Stimulated activated CD8-positive, alpha-beta memory T cell treated with anti-CD3 and anti-CD28 coated beads, Interleukin-4, amount 100 ng/mL, for 1 hour (primary cell): ENCODE measurements around the gene DIP2C.
"Not testable (repeated sequence)": the region's sequence is repeated elsewhere in the genome, so short reads cannot be mapped to it uniquely, and the experiment has no call there.

Experiments used
- DNase-seq, 2 donors: peaks; one replicate each; pipeline ENCODE4 v3.0.0-alpha.2; 2020; ENCODE audit warnings: low read depth in 2 of 2, low spot score in 1 of 2

DIP2C gene

DNA sequence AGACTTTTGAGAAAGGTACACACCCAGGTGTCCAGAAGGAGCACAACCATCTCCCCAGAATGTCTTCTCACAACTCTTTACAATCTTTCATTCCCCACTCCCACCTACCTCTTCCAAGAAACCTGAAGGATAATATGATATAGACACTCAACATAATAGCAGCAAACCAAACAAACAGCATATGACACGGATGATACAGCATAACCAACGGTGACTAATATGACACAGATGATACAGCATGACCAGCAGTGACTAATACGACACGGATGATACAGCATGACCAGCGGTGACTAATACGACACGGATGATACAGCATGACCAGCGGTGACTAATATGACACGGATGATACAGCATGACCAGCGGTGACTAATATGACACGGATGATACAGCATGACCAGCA is 264.7 kb downstream of the DIP2C start:
- DNase-seq = not testable (repeated sequence)

DNA sequence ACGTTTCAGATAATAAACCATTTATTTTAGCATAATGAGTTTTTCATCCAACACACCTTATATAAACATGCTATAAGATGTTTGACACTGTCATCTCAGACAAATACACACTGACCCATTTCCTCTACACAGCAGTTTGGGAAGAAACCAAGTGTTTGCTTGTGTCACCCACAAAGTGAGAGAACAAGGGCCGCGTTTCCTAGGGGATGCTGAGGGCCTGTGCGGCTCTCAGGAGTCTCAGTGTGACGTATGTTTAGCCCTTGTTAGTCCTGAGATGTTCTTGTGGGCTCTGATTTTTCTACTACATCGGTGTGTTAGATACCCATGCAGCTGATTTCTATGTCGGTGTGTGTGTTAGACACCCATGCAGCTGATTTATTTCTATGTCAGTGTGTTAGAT is 266.3 kb downstream of the DIP2C start:
- DNase-seq = no peak

DNA sequence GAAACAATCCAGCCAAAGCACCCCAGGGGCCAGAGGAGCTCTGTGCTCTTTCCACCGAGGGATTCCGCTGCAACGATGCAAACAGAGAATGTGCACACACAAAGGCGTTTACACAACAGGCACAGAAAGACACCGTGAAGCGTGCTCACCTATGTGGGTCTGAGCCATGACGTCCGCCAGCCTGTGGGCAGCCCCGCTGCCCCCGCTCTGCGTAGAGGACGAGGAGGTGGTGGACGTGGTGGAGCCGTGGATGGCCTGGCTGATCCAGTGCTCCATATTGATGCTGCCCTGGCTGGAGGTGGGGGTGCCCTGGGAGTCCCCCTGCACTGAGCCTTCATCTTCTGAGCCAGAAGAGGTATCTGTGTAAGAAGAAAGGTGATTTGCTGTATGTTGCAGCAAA is 266.8 kb downstream of the DIP2C start:
- no peak for DNase-seq

DNA sequence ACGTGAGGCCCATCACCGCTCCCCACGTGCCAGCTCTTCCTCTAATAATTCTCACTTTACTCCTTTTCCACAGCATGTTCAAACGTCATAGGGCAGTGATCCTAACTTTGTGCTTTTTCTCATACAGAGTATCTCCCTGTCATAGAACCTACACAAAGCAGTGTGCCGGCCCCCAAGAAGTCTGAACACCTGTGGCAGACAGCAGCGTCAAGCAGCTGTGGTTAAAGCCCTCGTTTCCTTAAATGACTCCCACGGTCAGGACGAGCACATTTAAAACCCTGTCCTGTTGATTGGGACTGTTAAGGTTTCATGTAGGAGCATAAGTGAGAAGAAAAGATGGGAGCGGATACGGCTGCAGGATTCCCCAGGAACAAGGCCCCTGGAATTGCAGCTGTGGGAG is 267.2 kb downstream of the DIP2C start:
- no peak for DNase-seq

DNA sequence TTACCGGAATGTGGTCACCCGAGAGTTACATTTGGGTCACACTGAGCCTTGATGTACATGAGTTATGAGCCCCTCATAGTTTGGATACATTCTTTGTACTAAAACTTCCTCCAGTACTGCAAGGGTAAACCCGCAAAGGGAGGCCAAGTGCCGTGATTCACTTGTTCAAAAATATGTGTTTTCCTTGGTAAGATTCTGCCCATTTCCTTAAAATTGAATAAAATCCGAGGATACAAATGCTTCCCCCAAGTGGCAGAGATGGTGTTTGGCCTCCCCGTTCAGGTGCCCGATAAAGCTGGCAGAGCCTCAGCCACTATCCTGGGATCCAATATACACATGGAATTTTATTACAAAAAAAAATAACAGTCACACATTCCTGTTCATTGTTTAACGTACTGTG is 268.3 kb downstream of the DIP2C start:
- DNase-seq = no peak

DNA sequence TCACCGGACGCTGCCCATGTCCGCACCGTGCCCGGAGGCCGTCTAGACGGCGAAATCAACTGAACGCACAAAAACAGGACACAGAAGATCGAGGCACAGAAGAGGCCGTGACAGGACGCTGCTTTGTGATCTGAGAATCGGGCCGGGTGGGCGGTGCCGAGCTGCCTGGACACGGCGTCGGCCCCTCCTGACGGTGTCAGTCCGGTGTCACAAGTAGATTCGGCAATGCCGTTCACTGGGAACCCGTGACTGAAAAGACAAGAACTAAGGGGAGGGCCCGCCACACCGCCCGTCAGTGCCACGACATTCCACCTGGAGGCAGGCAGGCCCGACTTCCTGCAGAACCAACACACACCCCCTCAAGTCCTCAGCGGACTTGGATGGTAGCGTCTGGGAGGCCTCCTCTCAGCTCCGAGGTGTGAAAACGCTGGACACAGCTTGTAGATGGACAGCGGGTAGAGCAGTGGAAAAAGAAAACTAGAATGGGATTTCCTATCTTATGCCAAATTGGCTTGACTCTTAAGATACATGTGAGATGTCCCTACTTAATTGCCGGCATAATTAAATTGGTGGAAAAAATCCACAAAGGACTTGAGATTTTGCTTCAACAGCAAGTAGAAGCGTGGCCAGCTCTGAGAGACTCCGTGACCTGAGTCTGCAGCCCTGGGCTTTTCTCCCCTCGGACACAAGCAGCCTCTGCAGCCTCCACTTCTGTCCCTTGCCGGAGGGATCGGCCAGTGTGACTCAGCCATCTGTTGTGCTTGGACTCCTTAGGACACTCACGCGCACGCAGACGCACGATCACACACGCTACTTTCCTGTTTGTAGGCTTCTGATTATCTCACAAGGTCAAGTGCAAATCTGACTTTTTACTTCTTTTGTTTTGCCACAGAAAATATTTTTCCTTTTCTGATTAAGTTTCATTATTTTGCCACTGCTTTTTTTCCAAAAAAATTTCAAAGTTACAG is 269.0 kb downstream of the DIP2C start:
- DNase-seq = no peak

DNA sequence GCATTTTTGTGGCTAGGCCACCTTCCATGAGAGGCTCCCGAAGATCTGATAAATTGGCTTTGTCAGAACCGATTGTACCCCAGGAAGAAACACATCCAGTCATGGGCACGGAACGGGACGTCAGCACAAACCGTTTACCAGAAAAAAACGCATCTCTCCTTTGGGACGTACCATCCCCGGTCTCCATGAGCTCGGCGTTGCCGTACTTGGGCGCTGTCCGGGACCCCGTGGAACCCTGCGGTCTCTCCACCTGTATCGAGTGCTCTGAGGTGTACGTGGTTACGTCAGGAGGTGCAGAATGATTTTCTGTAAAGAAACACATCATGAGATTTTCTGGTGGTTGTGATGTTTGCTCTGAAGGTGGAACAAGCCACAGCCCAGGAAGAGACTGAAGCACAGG is 270.6 kb downstream of the DIP2C start:
- DNase-seq = no peak

DNA sequence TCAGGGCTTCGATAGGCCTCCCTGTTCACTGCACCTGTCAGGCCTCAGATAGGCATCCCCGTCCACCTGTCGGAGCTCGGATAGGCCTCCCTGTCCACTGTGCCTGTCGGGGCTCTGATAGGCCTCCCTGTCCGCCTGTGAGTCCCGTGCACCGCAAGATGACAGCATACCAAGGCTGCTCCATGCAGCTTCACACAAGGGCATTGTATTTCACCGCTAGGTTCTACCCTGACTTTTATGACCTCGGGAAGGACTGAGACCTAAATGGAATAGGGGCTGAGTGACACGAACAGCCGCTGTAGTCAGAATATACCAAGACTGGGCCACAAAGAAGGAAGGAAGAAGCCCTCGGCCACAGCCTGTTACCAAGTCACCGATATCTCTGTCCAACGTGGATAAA is 271.2 kb downstream of the DIP2C start:
- DNase-seq = no peak

DNA sequence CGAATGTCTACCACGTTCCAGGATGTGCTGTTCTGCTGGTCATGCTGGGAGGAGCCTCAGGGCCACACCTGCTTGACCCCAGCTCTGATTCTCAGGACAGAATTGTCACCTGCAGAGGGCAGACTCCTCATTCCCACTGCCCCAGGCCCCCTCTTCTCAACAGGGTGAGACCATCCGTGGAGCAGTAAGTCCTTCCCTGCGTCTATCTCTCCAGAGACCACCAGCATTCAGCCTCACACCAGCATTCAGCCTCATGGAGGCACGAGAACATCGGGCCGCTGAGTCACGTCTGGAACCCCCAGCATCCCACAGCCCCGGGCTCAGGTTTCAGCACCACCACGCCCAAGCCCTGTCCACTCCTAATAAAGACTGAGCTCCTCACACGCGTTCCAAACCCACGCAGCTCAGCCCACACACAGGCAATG is 273.4 kb downstream of the DIP2C start:
- no peak for DNase-seq

DNA sequence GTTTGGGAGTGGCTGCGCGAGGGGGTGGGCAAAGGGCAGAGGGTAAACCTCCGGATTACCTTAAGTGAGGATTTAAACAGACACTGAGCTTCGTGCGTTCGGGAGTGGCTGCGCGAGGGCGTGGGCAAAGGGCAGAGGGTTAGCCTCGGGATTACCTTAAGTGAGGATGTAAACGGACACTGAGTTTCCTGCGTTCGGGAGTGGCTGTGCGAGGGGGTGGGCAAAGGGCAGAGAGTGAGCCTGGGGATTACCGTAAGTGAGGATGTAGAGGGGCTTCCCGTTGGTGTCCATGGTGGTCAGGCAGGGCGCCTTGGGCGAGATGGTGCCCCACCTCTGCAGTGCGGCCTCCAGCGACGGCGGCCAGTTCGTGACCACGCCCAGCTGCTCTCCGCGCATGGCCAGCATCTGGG is 275.8 kb downstream of the DIP2C start:
- DNase-seq = no peak

DNA sequence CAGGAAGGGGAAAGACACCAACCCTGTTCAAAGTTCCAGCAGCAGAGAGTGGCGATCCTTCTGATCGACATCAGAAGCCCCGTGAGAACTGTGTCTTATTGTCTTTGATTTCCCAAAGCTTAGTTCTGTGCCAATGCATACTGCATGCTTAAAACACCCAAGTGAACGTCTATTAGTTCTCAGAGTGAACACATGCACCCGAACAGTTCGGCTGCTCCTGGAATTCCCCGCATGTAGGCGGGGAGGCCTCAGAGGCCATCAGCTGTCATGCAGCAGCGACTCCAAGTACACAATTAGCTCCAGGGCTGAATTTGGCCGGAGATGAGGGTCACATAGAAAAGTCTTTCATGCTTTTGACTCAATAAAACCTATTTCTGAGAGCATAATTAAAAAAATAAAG is 277.4 kb downstream of the DIP2C start:
- DNase-seq = no peak

DNA sequence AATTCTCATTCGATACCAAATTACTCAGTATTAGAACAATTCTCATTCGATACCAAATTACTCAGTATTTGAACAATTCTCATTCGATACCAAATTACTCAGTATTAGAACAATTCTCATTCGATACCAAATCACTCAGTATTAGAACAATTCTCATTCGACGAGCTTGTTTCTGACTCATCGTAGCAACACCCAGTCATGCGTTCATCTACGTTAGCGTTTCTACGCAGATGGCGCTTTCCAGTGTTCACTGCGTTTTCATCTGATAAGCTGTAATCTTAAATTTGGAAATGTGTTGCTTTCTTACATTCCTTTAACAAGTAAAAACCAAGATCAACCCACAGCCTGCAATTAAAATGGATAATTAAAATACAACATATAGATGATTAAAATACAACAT is 277.9 kb downstream of the DIP2C start:
- no peak for DNase-seq

DNA sequence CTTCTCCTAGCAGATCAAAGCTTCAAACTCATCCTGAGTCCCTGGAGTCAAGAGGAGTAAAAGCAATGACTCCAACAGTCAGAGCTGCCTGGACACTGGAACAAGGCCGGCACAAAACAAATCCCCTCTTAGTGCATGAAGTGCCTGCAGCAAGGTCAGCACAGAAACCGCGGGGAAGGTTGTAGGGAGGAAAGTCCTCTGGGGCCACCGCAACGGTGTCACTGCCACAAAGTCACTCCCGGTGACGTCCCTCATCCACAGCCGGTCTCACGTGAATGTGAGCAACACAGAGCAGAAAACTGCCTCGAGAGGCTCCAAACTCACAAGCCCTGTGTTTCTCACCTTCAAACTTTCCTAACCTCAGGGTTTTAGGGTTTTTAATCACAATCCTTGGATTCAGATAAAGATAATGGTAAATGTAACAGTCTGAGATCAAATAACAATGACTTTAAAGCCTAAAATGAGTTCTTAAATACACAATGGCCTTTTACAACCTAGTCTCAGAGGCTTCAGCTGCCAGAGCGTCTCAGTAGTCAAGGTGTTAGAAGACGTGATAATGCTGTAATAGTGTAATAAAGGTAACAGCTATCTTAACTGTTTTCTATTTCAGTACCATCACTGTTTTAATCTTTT is 279.9 kb downstream of the DIP2C start:
- no peak for DNase-seq

DNA sequence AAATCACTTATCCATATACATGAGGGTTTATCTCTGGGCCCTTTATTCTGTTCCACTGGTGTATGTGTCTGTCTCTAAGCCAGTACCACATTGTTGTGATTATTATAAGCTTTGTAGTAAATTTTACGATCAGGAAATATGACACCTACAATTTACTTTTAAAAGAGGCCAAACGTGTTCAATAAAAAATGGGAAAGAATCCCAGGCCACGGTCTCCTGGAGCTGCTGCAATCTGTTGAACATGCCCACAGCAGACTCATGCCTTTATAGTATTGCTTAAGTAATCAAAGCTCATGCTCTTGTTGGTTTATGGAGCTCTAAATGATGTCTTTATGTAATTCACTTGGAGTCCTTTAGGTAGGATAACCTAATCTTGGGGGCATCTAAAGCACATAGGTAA is 281.2 kb downstream of the DIP2C start:
- no peak for DNase-seq

DNA sequence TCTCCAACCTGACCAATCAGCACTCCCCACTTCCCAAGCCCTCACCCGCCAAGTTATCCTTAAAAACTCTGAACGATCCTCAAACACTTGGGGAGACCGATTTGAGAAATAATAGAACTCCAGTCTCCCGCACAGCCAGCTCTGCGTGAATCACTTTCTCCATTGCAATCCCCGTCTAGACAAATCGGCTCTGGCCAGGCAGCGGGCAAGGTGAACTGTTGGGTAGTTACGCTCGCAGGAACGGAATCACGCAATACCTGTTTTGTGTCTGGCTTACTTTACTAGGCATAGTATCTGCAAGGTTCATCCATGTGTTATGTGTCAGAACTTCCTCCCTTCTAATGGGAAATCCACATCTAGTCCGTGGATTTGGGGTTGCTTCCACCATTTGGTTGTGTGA is 282.5 kb downstream of the DIP2C start:
- no peak for DNase-seq

DNA sequence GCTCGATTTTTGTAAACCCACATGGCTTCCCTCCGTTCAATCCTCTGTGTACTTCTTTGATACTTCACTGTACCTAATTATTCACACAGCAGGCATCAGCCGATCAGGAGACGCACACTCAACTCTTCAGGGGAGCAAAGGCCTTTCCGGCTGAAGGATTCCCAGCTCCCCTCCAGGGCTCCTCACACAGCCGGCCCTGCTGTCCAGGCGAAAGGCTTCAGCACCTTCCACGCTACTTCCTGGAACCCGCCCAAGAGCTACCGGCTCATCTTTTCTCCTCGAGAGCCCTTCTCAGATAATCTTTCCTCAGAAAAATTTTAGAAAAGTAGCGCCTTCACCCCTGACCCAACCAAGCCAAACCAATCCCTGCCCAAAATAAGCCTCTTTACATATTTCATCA is 283.8 kb downstream of the DIP2C start:
- no peak for DNase-seq

DNA sequence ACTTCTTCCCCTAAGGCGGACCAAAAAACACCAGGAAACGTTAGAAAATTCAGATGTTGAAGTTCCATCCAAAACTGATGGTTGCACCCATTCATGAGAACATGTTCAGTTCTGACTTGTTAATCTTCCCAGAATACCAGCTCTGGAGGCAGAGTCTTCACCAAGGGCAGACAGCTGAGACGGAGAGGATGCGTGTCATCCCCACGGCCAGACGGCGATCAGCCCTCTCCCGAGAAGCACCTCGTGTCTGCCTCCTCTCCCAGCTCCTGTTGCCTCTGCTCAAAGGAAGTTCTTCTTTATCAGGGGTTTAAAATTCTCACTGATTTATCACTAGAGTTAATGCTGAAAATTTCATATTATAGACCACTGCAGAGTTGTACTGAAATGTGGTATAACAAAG is 284.5 kb downstream of the DIP2C start:
- no peak for DNase-seq

DNA sequence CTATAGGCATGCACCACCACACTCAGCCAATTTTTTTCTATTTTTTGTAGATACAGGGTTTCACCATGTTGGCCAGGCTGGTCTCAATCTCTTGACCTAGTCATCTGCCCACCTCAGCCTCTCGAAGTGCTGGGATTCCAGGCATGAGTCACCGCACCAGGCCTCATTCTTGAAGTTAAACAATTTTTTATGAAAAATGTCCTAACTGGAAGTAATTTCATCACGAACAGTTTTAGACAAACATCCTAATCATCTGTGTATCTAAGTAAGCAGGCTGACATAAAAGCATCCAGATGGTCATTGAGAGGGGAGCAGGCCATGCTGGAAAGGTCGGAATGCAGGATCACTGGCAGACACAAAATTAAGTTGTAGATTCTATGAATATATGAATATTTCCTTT is 285.1 kb downstream of the DIP2C start:
- no peak for DNase-seq

DNA sequence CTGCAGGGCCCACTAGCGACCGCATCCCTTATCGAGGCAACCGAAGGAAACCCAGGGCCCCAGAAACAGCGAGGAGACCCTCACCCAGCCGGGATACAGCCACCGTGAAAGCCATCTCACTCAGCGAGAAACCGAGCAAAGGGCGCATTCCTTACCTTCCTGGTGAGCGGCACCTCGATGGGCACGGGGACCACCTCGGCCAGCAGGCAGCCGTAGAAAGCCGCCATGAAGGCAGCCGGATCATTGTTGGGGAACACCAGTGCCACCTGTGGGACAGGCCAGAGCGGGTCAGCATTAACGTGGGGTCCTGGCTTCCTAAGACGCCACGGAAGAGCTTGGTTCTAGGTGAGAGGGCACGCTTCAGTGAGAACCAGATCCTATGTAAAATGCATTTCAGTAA is 290.5 kb downstream of the DIP2C start:
- no peak for DNase-seq

DNA sequence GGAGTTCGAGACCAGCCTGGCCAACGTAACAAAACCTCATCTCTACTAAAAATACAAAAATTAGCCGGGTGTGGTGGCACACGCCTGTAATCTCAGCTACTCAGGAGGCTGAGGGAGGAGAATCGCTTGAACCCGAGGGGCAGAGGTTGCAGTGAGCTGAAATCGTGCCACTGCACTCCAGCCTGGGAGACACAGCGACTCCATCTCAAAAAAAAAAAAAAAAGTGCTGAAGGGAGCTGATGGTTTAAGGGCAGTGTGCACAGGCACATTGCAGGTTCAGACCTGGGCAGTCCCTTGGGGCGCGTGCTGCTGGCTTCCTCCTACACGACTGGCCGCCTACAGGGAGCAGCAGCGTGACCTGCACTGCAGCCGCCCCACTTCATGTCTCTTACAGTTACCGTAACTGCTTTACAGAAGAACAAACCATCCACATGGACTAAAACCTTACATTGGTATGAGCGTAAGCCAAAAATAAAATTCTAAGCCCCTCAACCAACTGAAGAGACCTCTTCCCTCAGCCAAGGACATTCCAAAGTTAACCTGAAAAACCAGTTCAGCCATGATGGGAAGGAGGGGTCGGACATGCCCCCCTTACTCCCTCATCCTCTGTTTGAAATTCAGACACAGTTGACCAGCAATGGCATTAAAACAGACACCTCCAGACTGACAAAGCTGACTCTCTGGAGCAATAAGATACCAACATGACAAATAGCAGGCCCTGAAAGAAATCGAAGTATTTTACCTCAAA is 292.0 kb downstream of the DIP2C start:
- no peak for DNase-seq

DNA sequence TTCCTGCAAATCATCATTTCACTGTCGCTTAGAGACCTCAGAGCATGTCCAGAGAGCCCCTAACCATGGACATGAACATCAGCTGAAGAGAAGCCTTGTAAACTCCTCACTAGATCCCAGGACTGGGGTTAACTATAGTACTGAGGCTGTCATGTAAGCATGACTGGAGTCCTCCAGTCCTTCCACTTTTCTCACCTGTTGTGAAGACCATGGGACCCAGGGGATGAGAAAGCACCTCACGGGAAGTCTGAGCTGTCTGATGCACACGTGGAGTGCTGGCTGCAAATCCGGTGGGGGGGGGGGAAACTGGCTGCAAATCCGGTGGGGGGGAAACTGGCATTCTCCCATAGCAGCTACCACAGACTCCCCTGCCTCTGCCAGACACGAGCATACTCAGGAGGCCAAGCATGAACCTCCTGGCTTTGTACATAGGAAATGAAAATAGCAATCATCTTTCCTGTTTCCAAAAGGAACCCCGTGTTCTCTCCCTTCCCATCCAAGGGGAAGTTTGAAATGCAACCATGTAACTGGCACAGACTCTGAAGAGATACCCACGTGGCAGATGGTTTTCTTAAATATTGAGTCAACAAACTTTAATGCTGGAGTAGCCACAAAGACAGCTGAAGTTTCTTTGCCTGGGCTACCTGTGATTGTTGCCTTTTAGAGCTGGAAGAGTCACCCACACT is 292.8 kb downstream of the DIP2C start:
- DNase-seq = no peak
